Esophagus muscularis mucosa (tissue), 4 donors: ENCODE results near the gene ARMC9. TPM values are rescaled to one million over a fixed set of nuclear protein-coding genes. Genes with fewer than 3 reads are reported as not detected.

Source experiments
- DNase-seq: peaks from one replicate; pipeline ENCODE4 v3.0.0-alpha.2; 2017; ENCODE audit errors: extremely low spot score
- H3K27ac ChIP-seq, 4 donors: fragments of 200-600 bp; sonication (generic); replicated peaks in 1 of 4; 1 replicate in 3 of 4; 2 replicates in 1 of 4; pipeline ENCODE4 v1.5.1; 2016 to 2019; ENCODE audit warnings: mild to moderate bottlenecking in 1 of 4
- H3K27me3 ChIP-seq, 4 donors: fragments of 200-600 bp; sonication (generic); one replicate each; pipeline versions ENCODE4 v1.5.1 to v1.6.0; 2016 to 2019
- H3K36me3 ChIP-seq, 4 donors: fragments of 200-600 bp; sonication (generic); one replicate each; pipeline ENCODE4 v1.5.1; 2016 to 2019
- H3K4me1 ChIP-seq, 4 donors: fragments of 200-600 bp; sonication (generic); one replicate each; pipeline ENCODE4 v1.5.1; 2016 to 2019
- H3K4me3 ChIP-seq, 4 donors: fragments of 200-600 bp; sonication (generic); 1 replicate in 2 of 4; 2 replicates in 2 of 4; pipeline ENCODE4 v1.5.1; 2016 to 2019; ENCODE audit warnings: mild to moderate bottlenecking in 4 of 4, moderate library complexity in 1 of 4
- H3K9me3 ChIP-seq, 4 donors: fragments of 200-600 bp; sonication (generic); 1 replicate in 3 of 4; 2 replicates in 1 of 4; pipeline ENCODE4 v1.5.1; 2016 to 2019
- CTCF ChIP-seq, 3 experiments: fragments of 200-600 bp in 2 of 3; fragments of 450-650 bp in 1 of 3; sonication (generic) in 2 of 3; IDR thresholded peaks; one replicate each; pipeline ENCODE4 v1.5.1; 2017 to 2019; ENCODE audit warnings: antibody characterized with exemption in 3 of 3, mild to moderate bottlenecking in 2 of 3, moderate library complexity in 1 of 3
- EP300 ChIP-seq: sonication (generic); formaldehyde crosslinking; IDR thresholded peaks from one replicate; pipeline ENCODE4 v1.6.1; 2017; ENCODE audit warnings: antibody characterized with exemption
- POLR2A ChIP-seq: fragments of 450-650 bp; IDR thresholded peaks from one replicate; pipeline ENCODE4 v1.6.1; 2017; ENCODE audit warnings: antibody characterized with exemption, moderate library complexity, mild to moderate bottlenecking, low read depth
- POLR2AphosphoS5 ChIP-seq, 2 donors: sonication (generic); formaldehyde crosslinking; IDR thresholded peaks; one replicate each; pipeline ENCODE4 v1.6.1; 2017; ENCODE audit warnings: antibody characterized with exemption in 2 of 2
- WGBS: methylation state at CpG from one replicate; pipeline ENCODE4 v1.1.5; 2018; 5-methylcytosine and 5-hydroxymethylcytosine counted together
- intact Hi-C: fragments of 100-400 bp; cut with DNase I; formaldehyde crosslinking; loops from one replicate; pipeline ENCODE4 v1.15.1; 2023
- total RNA-seq, 4 donors: library from RNA; depleted of rRNA; stranded (reverse); fragments of >200 nt; gene quantifications; one replicate each; pipeline versions ENCODE4 v1.1.0 to v1.2.1, GENCODE V29; 2016

Gene ARMC9
- total RNA-seq, 4 donors from 2014 or later: 119 to 262 (median 152) TPM

GRCh38 chr2:231295363-231295655 lies 96.9 kb downstream of the ARMC9 start:
- no peak for TF ChIP-seq POLR2A
- no peak for TF ChIP-seq CTCF (IDR thresholded peaks at IDR 0.05)
- no peak for TF ChIP-seq EP300
- TF ChIP-seq POLR2AphosphoS5 (IDR thresholded peaks at IDR 0.05): no peak
- WGBS: 88% methylated on average over 8 of the region's 8 CpGs
- peaks cover 0 to 93% (median 71%) of the 10 kb centered on the region in 4 donors for H3K36me3 ChIP-seq
- no peak for DNase-seq
- H3K27me3 ChIP-seq: no peaks in the 10 kb centered on the region
- H3K4me1 ChIP-seq: peaks cover 0 to 14% (median 3%) of the 10 kb centered on the region in 4 donors
- intact Hi-C loops: loop anchor here (10.0 kb wide), 1 partner anchor 119 kb away; no protein-coding TSS in a partner anchor
- no peak overlapping the region for H3K4me3 ChIP-seq
- H3K9me3 ChIP-seq: no peaks in the 10 kb centered on the region
- no peak overlapping the region for H3K27ac ChIP-seq

GRCh38 chr2:231296401-231296974 lies 98.1 kb downstream of the ARMC9 start:
- H3K9me3 ChIP-seq: no peaks in the 10 kb centered on the region
- DNase-seq: peak; percentile 60
- H3K4me1 ChIP-seq: peaks cover 0 to 14% (median 5%) of the 10 kb centered on the region in 4 donors
- H3K4me3 ChIP-seq: no peak overlapping the region
- H3K27me3 ChIP-seq: no peaks in the 10 kb centered on the region
- WGBS: 94% methylated on average over 13 of the region's 13 CpGs
- no peak for TF ChIP-seq EP300
- no peak for TF ChIP-seq POLR2A
- TF ChIP-seq CTCF (IDR thresholded peaks at IDR 0.05): no peak
- no peak for TF ChIP-seq POLR2AphosphoS5 (IDR thresholded peaks at IDR 0.05)
- intact Hi-C loops: loop anchor here (10.0 kb wide), 1 partner anchor 118 kb away; no protein-coding TSS in a partner anchor
- H3K36me3 ChIP-seq: peaks cover 0 to 90% (median 62%) of the 10 kb centered on the region in 4 donors
- no peak overlapping the region for H3K27ac ChIP-seq

GRCh38 chr2:231297108-231297908 lies 98.9 kb downstream of the ARMC9 start:
- Histone ChIP-seq H3K36me3 (peaks cover 0 to 82% (median 54%) of the 10 kb centered on the region in 4 donors), H3K4me3 (no peak overlapping the region), H3K9me3 (no peaks in the 10 kb centered on the region), H3K27me3 (no peaks in the 10 kb centered on the region), H3K4me1 (peaks cover 0 to 14% (median 5%) of the 10 kb centered on the region in 4 donors), H3K27ac (no peak overlapping the region)
- DNase-seq: peak; percentile 91
- 61% methylated on average over 12 of the region's 12 CpGs for WGBS
- intact Hi-C loops: loop anchor here (10.0 kb wide), 1 partner anchor 117 kb away; no protein-coding TSS in a partner anchor
- TF ChIP-seq POLR2AphosphoS5 (IDR thresholded peaks at IDR 0.05) (peak in 1 of 2 donors; percentile 18), POLR2A (no peak), EP300 (no peak), CTCF (IDR thresholded peaks at IDR 0.05) (peak in 2 of 3 experiments; percentile 24 to 59)

- peaks cover 0 to 78% (median 46%) of the 10 kb centered on the region in 4 donors for H3K36me3 ChIP-seq
- H3K27me3 ChIP-seq: no peaks in the 10 kb centered on the region
- 95% methylated on average over 8 of the region's 8 CpGs for WGBS
- intact Hi-C loops: loop anchor here (10.0 kb wide), 1 partner anchor 117 kb away; no protein-coding TSS in a partner anchor
- no peak overlapping the region for H3K27ac ChIP-seq
- no peak overlapping the region for H3K4me3 ChIP-seq
- peak; percentile 19 for DNase-seq
- no peak for TF ChIP-seq POLR2A
- no peak for TF ChIP-seq POLR2AphosphoS5 (IDR thresholded peaks at IDR 0.05)
- TF ChIP-seq EP300: no peak
- TF ChIP-seq CTCF (IDR thresholded peaks at IDR 0.05): no peak
- H3K9me3 ChIP-seq: no peaks in the 10 kb centered on the region
- H3K4me1 ChIP-seq: peaks cover 0 to 14% (median 5%) of the 10 kb centered on the region in 4 donors
Observed at GRCh38 chr2:231298091-231298490, 99.7 kb downstream of the ARMC9 start.
